G401 (cell line): ENCODE results near the gene TMCO4. TPM values are rescaled to one million over a fixed set of nuclear protein-coding genes. Genes with fewer than 3 reads are reported as not detected.
"Not testable (repeated sequence)": the region's sequence is repeated elsewhere in the genome, so short reads cannot be mapped to it uniquely, and the experiment has no call there.

ENCODE experiments used
- DNase-seq: peaks from one replicate; pipeline ENCODE4 v3.0.0-alpha.2; 2015; ENCODE audit warnings: low spot score
- in situ Hi-C: cut with HindIII; loops from 2 replicates; pipeline ENCODE4 v1.10.0; 2016; ENCODE audit warnings: low sequenced_read_pairs, mixed read lengths
- total RNA-seq: library from RNA; depleted of rRNA; stranded (reverse); fragments of >200 nt; shearing (Covaris generic); gene quantifications from 2 replicates; pipeline ENCODE4 v1.2.3, GENCODE V29; 2014; rRNA removed

TMCO4 gene
- total RNA-seq, result 10.1 and 12.6 TPM in 2 replicates

DNA sequence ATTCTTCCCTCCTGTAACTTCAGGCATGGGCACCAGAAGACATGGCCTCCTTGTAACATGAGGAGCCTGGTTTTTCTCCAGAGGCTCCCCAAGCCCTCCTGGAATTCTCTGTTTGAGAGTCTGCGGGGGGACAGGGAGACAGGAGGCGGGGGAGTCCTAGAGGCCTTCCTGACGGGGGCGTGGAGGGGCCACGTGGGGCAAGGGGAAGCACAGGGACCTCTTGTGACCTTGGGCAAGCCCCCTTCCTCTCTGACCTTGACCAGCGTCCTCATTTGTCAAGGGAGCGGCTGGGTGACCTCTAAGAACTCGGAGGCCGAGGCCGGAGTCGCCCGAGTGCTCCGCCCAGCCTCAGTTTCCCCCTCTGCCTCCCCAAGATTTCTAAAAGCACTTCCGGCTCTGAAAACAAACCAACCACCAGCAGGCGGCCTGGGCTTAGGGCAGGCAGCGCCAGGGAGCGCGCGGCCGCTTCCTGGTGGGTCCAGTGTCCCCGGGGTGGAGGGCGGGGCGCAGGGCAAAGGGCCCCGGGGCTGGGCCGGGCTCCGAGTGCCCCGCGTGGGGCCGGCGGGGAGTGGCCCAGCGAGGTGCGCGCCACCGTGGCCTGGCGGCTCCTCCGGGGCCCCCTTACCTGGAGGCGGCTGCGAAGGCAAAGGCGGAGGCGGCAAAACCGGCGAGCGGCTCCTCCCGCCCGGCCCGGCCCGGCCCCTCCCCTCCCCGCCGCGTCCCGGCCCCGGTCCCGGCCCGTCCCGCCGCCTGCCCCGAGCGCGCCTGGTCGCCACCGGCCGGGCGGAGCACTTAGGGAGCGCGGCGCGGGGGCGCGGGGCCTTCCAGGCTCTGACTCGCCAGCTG, at the start of gene TMCO4:
Gene TMCO4 (minus strand): TSS at position 687 of the 846 bp plus-strand sequence. CDS start 19,158 bp downstream, outside the sequence.
- DNase-seq, result no peak
- in situ Hi-C loops, result no loop called here

- DNase-seq, in situ Hi-C loops: not testable (repeated sequence)
Measured at GRCh38 chr1:19849307-19849706, 49.6 kb upstream of the TMCO4 start.

DNA sequence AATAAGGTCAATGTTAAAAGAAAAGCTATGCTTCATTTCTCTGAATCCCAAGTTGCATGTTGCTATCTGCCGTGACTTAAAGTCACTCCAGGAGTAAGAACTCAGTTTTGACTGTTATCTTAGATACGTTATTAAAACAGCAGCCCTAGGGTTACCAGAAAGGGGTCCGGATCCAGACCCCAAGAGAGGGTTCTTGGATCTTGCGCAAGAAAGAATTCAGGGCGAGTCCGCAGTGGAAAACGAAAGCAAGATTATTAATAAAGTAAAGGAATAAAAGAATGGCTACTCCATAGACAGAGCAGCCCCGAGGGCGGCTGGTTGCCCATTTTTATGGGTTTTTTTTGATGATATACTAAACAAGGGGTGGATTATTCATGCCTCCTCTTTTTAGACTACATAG, 47.6 kb upstream of the TMCO4 start:
- in situ Hi-C loops, DNase-seq: not testable (repeated sequence)

DNA sequence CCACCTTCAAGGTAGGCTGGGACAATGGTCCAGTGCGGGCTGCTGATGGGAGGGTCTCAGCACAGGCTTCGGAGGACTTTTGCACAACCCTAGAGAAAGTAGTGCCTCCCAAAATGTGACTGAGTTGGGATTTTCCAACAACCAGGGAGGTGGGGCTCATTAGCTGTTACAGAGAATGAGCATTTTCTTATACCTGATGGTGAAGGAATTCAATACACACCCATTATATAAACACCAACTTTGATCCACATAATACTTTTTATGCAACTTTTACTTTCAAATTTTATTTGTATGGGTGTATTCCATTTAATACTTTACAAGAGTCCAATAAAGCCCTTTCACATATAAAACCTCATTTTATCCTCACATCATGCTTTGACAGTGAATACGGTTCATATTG, 46.6 kb upstream of the TMCO4 start:
- in situ Hi-C loops, result no loop called here
- DNase-seq, result no peak

DNA sequence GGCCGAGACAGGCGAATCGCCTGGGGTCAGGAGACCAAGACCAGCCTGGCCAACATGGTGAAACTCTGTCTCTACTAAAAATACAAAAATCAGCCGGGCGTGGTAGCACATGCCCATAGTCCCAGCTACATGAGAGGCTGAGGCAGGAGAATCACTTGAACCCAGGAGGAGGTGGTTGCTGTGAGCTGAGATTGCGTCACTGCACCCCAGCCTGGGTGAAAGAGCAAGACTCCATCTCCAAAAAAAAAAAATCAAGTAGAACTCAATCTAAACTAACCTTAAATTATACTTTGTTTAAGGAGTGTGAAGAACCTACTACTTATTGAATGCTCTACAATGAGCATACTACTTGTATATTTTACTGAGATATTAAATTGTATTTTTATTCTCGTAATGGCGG, 45.8 kb upstream of the TMCO4 start:
- in situ Hi-C loops, result no loop called here
- no peak for DNase-seq

- in situ Hi-C loops, result no loop called here
- DNase-seq, result no peak
Measured at GRCh38 chr1:19844731-19845495, 45.2 kb upstream of the TMCO4 start.

- no peak for DNase-seq
- in situ Hi-C loops, result no loop called here
Measured at GRCh38 chr1:19840228-19840627, 40.5 kb upstream of the TMCO4 start.

DNA sequence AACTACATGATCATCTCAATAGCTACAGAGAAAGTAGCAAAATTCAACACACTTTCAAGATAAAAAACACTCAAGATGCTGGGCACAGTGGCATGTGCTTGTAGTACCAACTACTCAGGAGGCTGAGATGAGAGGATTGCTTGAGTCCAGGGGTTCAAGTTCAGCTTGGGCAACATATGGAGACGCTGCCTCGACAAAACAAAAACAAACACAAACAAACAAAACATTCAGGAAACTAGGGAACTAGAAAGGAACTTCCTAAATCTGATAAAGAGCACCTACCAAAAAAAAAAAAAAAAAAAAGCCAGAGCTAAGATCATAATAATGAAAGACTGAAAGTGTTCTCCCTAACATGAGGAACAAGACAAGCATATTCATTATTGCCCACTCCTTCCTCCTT, 38.1 kb upstream of the TMCO4 start:
- no peak for DNase-seq
- in situ Hi-C loops, result no loop called here

DNA sequence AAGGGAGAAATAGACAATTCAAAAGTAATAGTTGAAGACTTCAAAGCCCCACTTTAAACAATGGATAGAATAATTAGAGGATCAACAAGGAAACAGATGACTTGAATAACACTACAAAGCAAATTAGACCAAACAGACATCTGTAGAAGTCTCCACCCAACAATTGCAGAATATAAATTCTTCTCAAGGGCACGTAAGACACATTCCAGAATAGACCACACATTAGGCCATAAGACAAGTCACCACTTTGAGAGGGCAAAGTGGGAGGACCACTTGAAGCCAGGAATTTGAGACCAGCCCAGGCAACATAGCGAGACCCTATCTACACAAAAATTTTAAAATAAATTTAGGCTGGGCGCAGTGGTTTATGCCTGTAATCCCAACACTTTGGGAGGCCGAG, 35.9 kb upstream of the TMCO4 start:
- no peak for DNase-seq
- in situ Hi-C loops, result no loop called here

DNA sequence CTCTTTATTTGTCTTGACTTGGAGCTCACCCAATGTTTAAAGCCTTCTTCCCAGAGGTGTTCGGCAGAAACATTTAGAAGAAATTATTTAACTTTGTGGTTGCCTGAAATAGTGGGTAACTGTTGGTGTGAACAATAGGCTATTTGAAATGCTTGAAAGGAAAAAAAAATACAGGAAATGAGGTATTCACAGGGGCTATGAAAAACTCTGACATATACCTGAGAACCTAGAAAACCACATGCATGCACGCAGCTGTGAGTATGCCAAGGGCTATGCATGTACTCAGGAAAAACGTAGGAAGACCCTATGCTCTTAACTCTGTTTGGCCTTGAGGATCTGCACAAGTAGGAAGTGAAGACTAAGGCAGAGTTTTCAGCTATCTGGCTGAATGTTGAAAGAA, 31.7 kb upstream of the TMCO4 start:
- in situ Hi-C loops, result no loop called here

DNA sequence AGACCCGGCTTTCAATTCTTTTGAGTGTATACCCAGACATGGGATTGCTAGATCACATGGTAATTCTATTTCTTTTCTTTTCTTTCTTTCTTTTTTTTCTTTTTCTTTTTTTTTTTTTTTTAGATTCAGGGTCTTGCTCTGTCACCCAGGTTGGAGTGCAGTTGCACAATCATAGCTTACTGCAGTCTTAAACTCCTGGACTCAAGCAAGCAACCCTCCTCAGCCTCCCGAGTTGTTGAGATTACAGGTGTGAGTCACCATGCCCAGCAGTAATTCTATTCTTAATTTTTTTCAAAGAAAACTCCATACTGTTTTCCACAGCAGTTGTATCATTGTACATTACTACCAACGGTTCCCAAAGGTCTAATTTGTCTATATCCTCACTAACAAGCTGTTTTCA, 28.8 kb upstream of the TMCO4 start:
- no peak for DNase-seq
- in situ Hi-C loops, result no loop called here

More for the DNA sequence above, 31.7 kb upstream of the TMCO4 start:
- no peak for DNase-seq

DNA sequence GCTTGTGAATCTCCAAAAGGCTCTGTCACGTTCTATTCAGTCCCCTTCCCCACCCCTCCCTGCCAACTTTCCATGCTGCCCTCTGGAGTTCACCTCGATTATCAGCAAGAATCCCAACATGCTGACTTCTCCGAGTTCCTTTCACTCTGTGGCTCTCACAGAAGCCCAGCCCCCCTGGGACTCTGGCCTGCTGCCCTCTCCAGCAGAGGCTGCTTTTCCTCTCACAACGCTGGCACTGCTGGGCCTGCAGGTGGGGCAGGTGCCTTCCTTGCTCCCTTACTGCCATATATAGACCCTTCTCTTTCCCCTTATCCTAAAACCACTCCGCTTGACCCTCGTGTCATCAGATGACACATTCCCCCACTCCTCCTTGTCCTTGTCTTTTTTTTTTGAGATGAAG, 25.6 kb upstream of the TMCO4 start:
- in situ Hi-C loops, result no loop called here
- DNase-seq, result no peak

GRCh38 chr1:19824541-19824940, 24.8 kb upstream of the TMCO4 start:
- no peak for DNase-seq
- in situ Hi-C loops, result no loop called here

GRCh38 chr1:19824036-19824435, 24.3 kb upstream of the TMCO4 start:
- DNase-seq, result no peak
- in situ Hi-C loops, result no loop called here

- DNase-seq, result no peak
- in situ Hi-C loops, result no loop called here
Measured at GRCh38 chr1:19819701-19820100, 20.0 kb upstream of the TMCO4 start.

GRCh38 chr1:19818324-19818723, 18.6 kb upstream of the TMCO4 start:
- in situ Hi-C loops, result no loop called here
- DNase-seq, result no peak

- in situ Hi-C loops, result no loop called here
- DNase-seq, result no peak
Measured at GRCh38 chr1:19817160-19817559, 17.4 kb upstream of the TMCO4 start.

- in situ Hi-C loops, DNase-seq: not testable (repeated sequence)
Measured at GRCh38 chr1:19816737-19817086, 17.0 kb upstream of the TMCO4 start.

GRCh38 chr1:19815801-19816736, 16.4 kb upstream of the TMCO4 start:
- no peak for DNase-seq
- in situ Hi-C loops, result no loop called here
